Gastroesophageal sphincter (tissue), 4 donors: ENCODE results near the gene LILRA1. TPM values are rescaled to one million over a fixed set of nuclear protein-coding genes. Genes with fewer than 3 reads are reported as not detected.
"Not testable (repeated sequence)": the region's sequence is repeated elsewhere in the genome, so short reads cannot be mapped to it uniquely, and the experiment has no call there.

Source experiments
- ATAC-seq: fragments of 150-250 bp; one replicate; pipeline ENCODE4 v1.9.1; 2016; ENCODE audit warnings: mild to moderate bottlenecking, moderate library complexity
- H3K27ac ChIP-seq, 4 donors: fragments of 200-600 bp; sonication (generic) in 3 of 4; 1 replicate in 3 of 4; 2 replicates in 1 of 4; pipeline ENCODE4 v1.5.1; 2016 to 2019
- H3K27me3 ChIP-seq: fragments of 200-600 bp; sonication (generic); one replicate; pipeline ENCODE4 v1.5.1; 2019
- H3K36me3 ChIP-seq, 2 donors: fragments of 200-600 bp; sonication (generic); one replicate each; pipeline ENCODE4 v1.5.1; 2019; ENCODE audit warnings: control low read depth in 1 of 2
- H3K4me1 ChIP-seq, 3 donors: fragments of 200-600 bp; sonication (generic); 1 replicate in 2 of 3; 2 replicates in 1 of 3; pipeline ENCODE4 v1.5.1; 2016 to 2019; ENCODE audit warnings: control low read depth in 2 of 3
- H3K4me3 ChIP-seq, 2 donors: fragments of 200-600 bp; sonication (generic); one replicate each; pipeline ENCODE4 v1.5.1; 2019; ENCODE audit warnings: mild to moderate bottlenecking in 1 of 2, moderate library complexity in 1 of 2
- H3K9me3 ChIP-seq, 3 donors: fragments of 200-600 bp; sonication (generic); one replicate each; pipeline ENCODE4 v1.5.1; 2017 to 2019; ENCODE audit warnings: control low read depth in 2 of 3
- CTCF ChIP-seq, 4 experiments: fragments of 200-600 bp in 2 of 4; fragments of 450-650 bp in 2 of 4; sonication (generic) in 1 of 4; IDR thresholded peaks; one replicate each; pipeline ENCODE4 v1.5.1; 2017 to 2019; ENCODE audit warnings: antibody characterized with exemption in 4 of 4, mild to moderate bottlenecking in 2 of 4, moderate library complexity in 2 of 4
- EP300 ChIP-seq: sonication (generic); formaldehyde crosslinking; IDR thresholded peaks from one replicate; pipeline ENCODE4 v1.6.1; 2017; ENCODE audit warnings: antibody characterized with exemption, mild to moderate bottlenecking
- POLR2A ChIP-seq, 2 donors: fragments of 450-650 bp; IDR thresholded peaks; one replicate each; pipeline ENCODE4 v1.6.1; 2017; ENCODE audit warnings: antibody characterized with exemption in 2 of 2, mild to moderate bottlenecking in 2 of 2, moderate library complexity in 1 of 2
- POLR2AphosphoS5 ChIP-seq: sonication (generic); formaldehyde crosslinking; IDR thresholded peaks from one replicate; pipeline ENCODE4 v1.6.1; 2017; ENCODE audit warnings: antibody characterized with exemption
- WGBS, 2 donors: methylation state at CpG; one replicate each; pipeline ENCODE4 v1.1.5; 2018; ENCODE audit warnings: low coverage in 1 of 2; 5-methylcytosine and 5-hydroxymethylcytosine counted together
- total RNA-seq, 4 donors: library from RNA; depleted of rRNA; stranded (reverse); fragments of >200 nt; gene quantifications; one replicate each; pipeline ENCODE4 v1.1.0, GENCODE V29; 2016

Gene LILRA1
- total RNA-seq, 4 donors from 2014 or later: 0.85 to 0.94 TPM; not detected in 2

DNA sequence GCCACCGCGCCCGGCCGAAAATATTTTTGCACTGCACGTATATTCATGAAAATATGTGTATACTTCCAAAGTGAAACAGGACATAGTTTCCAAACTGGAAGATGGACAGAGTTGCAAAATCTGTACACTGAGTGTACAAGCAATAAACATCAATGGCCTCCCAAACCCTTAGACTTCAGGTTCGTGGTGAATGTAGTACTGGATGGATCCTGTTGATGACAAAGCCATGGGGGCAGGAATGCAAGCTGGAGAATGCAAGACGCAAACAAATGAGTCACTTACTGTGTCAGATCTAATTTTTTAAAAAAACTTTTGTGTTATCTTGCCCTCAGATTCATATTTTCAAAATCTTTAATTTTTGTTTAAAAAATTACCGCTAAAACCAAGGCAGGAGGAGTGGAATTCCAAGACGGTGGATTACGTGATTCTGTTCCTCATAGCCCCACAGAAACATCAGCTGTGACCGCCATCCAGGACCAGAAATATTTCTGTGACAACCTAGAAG is 32.5 kb upstream of the LILRA1 start:
- H3K4me1 ChIP-seq: no peaks in the 10 kb centered on the region
- TF ChIP-seq POLR2AphosphoS5: no peak
- TF ChIP-seq CTCF (IDR thresholded peaks at IDR 0.05): no peak
- no peak for TF ChIP-seq POLR2A (IDR thresholded peaks at IDR 0.05)
- no peak for TF ChIP-seq EP300
- no peaks in the 10 kb centered on the region for H3K36me3 ChIP-seq
- 65 to 82% methylated on average over 4 to 8 of the region's 11 CpGs for WGBS, 2 donors
- H3K27ac ChIP-seq: no peak overlapping the region
- no peak for ATAC-seq
- no peak overlapping the region for H3K4me3 ChIP-seq
- H3K9me3 ChIP-seq: no peaks in the 10 kb centered on the region
- H3K27me3 ChIP-seq: peaks cover 20% of the 10 kb centered on the region

DNA sequence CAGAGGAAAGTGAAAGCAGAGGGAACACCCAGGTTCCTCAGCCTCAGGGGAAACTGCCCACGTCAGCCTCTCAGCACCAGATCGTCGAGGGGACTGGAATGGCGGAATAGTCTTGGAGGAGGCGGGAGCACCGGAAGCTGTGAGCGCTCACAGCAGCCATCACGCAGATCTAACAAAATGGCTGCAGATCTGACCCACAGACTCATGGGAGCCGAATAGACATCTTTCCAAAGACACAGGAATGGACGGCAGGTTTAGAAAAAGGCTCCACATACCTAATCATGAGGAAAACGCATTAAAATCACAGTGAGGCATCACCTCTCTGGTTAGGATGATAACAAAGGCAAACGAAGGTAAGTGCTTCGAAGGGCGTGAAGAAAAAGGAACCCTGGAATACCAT is 31.6 kb upstream of the LILRA1 start:
- no peak for TF ChIP-seq CTCF (IDR thresholded peaks at IDR 0.05)
- TF ChIP-seq POLR2AphosphoS5: no peak
- TF ChIP-seq EP300: no peak
- no peak for TF ChIP-seq POLR2A (IDR thresholded peaks at IDR 0.05)
- H3K27ac ChIP-seq: no peak overlapping the region
- no peak for ATAC-seq
- H3K9me3 ChIP-seq: no peaks in the 10 kb centered on the region
- no peak overlapping the region for H3K4me3 ChIP-seq
- no peaks in the 10 kb centered on the region for H3K36me3 ChIP-seq
- peaks cover 29% of the 10 kb centered on the region for H3K27me3 ChIP-seq
- no peaks in the 10 kb centered on the region for H3K4me1 ChIP-seq
- 70 to 81% methylated on average over 2 to 13 of the region's 14 CpGs for WGBS, 2 donors

GRCh38 chr19:54563206-54563605 is 30.2 kb upstream of the LILRA1 start:
- WGBS, 2 donors: 75 to 84% methylated on average over 2 to 5 of the region's 6 CpGs

DNA sequence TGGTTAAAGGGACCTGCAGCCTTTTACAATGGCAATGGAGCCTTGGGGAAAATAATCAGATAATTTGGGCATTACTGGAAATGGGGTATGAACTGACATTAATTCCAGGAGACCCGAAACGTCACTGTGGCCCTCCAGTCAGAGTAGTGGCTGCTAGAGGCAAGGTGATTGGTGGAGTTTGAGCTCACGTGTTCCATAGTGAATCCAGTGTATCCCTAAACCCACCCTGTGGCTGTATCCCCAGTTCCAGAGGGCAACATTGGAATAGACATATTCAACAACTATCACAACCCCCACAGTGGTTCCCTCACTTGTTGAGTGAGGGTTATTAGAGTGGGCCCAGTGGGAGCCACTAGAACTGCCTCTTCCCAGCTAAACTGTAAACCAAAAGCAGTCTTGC is 23.1 kb upstream of the LILRA1 start:
- ATAC-seq: no peak
- H3K36me3 ChIP-seq: no peaks in the 10 kb centered on the region
- WGBS, 2 donors: 20 to 78% methylated on average over 1 to 3 of the region's 3 CpGs

More at GRCh38 chr19:54563206-54563605, 30.2 kb upstream of the LILRA1 start:
- not testable (repeated sequence) for H3K9me3 ChIP-seq, ATAC-seq, H3K36me3 ChIP-seq, H3K4me3 ChIP-seq, H3K4me1 ChIP-seq, H3K27ac ChIP-seq
- H3K27me3 ChIP-seq: peaks cover 23% of the 10 kb centered on the region

GRCh38 chr19:54571715-54572615 is 21.5 kb upstream of the LILRA1 start:
- H3K27me3 ChIP-seq: peaks cover 39% of the 10 kb centered on the region
- H3K4me3 ChIP-seq, H3K27ac ChIP-seq, H3K4me1 ChIP-seq, H3K36me3 ChIP-seq, H3K9me3 ChIP-seq, ATAC-seq: not testable (repeated sequence)
- 90 to 100% methylated on average over 1 to 4 of the region's 17 CpGs for WGBS, 2 donors

More for the DNA sequence above, 23.1 kb upstream of the LILRA1 start:
- TF ChIP-seq EP300: no peak
- TF ChIP-seq POLR2AphosphoS5: no peak
- no peak for TF ChIP-seq CTCF (IDR thresholded peaks at IDR 0.05)
- no peak for TF ChIP-seq POLR2A (IDR thresholded peaks at IDR 0.05)
- H3K9me3 ChIP-seq: no peaks in the 10 kb centered on the region
- H3K27ac ChIP-seq: no peak overlapping the region
- no peak overlapping the region for H3K4me3 ChIP-seq
- H3K4me1 ChIP-seq: no peaks in the 10 kb centered on the region
- H3K27me3 ChIP-seq: peaks cover 33% of the 10 kb centered on the region
